Uterus (tissue), 2 donors: ENCODE measurements around the gene C19orf25.
"Not testable (repeated sequence)": the region's sequence is repeated elsewhere in the genome, so short reads cannot be mapped to it uniquely, and the experiment has no call there.

Experiments used
- POLR2A ChIP-seq, 2 donors: fragments of 450-650 bp; IDR thresholded peaks; one replicate each; pipeline ENCODE4 v1.6.1; 2016; ENCODE audit warnings: antibody characterized with exemption in 2 of 2, mild to moderate bottlenecking in 1 of 2, moderate library complexity in 1 of 2
- TF ChIP-seq, protein P1 (sequence below), 4 experiments: fragments of 200-600 bp in 2 of 4; fragments of 450-650 bp in 2 of 4; sonication (generic) in 2 of 4; IDR thresholded peaks; one replicate each; pipeline ENCODE4 v1.5.1; 2016 to 2019; ENCODE audit warnings: antibody characterized with exemption in 4 of 4, mild to moderate bottlenecking in 2 of 4, moderate library complexity in 1 of 4

DNA sequence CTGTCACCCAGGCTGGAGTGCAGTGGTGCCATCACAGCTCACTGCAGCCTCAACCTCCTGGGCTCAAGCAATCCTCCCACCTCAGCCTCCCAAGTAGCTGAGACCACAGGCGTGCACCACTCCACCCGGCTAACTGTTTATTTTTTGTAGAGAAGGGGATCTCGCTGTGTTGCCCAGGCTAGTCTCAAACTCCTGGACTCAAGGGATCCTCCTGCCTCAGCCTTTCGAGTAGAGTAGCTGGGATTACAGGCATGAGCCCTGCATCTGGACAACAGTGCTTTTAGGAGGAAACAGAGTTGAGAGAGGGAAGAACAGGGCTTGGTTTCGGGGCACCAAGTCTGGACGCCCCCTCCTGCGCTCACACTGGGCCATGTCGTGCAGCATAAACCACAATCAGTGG, 40.8 kb upstream of the C19orf25 start:
- TF ChIP-seq, protein P1, sequence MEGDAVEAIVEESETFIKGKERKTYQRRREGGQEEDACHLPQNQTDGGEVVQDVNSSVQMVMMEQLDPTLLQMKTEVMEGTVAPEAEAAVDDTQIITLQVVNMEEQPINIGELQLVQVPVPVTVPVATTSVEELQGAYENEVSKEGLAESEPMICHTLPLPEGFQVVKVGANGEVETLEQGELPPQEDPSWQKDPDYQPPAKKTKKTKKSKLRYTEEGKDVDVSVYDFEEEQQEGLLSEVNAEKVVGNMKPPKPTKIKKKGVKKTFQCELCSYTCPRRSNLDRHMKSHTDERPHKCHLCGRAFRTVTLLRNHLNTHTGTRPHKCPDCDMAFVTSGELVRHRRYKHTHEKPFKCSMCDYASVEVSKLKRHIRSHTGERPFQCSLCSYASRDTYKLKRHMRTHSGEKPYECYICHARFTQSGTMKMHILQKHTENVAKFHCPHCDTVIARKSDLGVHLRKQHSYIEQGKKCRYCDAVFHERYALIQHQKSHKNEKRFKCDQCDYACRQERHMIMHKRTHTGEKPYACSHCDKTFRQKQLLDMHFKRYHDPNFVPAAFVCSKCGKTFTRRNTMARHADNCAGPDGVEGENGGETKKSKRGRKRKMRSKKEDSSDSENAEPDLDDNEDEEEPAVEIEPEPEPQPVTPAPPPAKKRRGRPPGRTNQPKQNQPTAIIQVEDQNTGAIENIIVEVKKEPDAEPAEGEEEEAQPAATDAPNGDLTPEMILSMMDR (IDR thresholded peaks at IDR 0.05) = not testable (repeated sequence)
- not testable (repeated sequence) for TF ChIP-seq POLR2A (IDR thresholded peaks at IDR 0.05)
